Hepatocyte (in vitro differentiated cells): ENCODE results near the gene TMEM132A.

Source experiments
- EZH2 ChIP-seq: fragments of 200-600 bp; sonication (generic); IDR thresholded peaks from 2 replicates; pipeline ENCODE4 v1.6.1; 2016; ENCODE audit warnings: antibody characterized with exemption, mild to moderate bottlenecking, borderline replicate concordance
- EZH2phosphoT487 ChIP-seq: fragments of 200-600 bp; sonication (generic); IDR thresholded peaks from one replicate; pipeline ENCODE4 v1.6.1; 2018; ENCODE audit warnings: antibody characterized with exemption, mild to moderate bottlenecking, low read depth, moderate library complexity; ENCODE audit not compliant: unreplicated experiment, severe bottlenecking
- TF ChIP-seq, protein P1 (sequence below): fragments of 200-600 bp; sonication (generic); IDR thresholded peaks from 2 replicates; pipeline ENCODE4 v1.5.1; 2016; ENCODE audit warnings: antibody characterized with exemption, mild to moderate bottlenecking; ENCODE audit not compliant: poor library complexity

DNA sequence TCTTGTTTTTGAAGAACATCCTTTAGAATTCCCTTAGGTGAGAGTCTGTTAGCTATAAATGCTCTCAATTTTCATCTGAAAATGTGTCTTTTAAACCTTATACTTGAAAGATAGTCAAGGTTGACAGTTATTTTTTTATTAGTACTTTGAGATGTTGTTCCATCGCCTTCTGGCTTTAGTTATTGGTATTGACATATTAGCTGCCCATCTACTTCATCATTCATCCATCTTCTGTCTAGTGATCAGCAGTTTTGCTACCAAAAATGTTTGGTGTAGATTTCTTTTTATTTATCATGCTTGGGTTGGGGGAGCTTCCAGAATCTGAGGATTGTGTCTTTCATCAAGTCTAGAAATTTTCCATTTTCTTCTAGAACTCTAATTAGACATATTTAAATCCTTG is 44.0 kb downstream of the TMEM132A start:
- TF ChIP-seq, protein P1, sequence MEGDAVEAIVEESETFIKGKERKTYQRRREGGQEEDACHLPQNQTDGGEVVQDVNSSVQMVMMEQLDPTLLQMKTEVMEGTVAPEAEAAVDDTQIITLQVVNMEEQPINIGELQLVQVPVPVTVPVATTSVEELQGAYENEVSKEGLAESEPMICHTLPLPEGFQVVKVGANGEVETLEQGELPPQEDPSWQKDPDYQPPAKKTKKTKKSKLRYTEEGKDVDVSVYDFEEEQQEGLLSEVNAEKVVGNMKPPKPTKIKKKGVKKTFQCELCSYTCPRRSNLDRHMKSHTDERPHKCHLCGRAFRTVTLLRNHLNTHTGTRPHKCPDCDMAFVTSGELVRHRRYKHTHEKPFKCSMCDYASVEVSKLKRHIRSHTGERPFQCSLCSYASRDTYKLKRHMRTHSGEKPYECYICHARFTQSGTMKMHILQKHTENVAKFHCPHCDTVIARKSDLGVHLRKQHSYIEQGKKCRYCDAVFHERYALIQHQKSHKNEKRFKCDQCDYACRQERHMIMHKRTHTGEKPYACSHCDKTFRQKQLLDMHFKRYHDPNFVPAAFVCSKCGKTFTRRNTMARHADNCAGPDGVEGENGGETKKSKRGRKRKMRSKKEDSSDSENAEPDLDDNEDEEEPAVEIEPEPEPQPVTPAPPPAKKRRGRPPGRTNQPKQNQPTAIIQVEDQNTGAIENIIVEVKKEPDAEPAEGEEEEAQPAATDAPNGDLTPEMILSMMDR = no peak
- TF ChIP-seq EZH2 = no peak
- no peak for TF ChIP-seq EZH2phosphoT487
